ENCODE data around the gene NUDT6.
"Not testable (repeated sequence)": the region's sequence is repeated elsewhere in the genome, so short reads cannot be mapped to it uniquely, and the experiment has no call there.

NUDT6 gene

GRCh38 chr4:122851568-122851967 lies 70.8 kb downstream of the NUDT6 start:
- Histone ChIP-seq H3K4me3 (no peak overlapping the region), H3K27ac (no peak overlapping the region)
- no peak for DNase-seq (ENCODE audit: low spot score)
- no peak for TF ChIP-seq CTCF (IDR thresholded peaks at IDR 0.05)

DNA sequence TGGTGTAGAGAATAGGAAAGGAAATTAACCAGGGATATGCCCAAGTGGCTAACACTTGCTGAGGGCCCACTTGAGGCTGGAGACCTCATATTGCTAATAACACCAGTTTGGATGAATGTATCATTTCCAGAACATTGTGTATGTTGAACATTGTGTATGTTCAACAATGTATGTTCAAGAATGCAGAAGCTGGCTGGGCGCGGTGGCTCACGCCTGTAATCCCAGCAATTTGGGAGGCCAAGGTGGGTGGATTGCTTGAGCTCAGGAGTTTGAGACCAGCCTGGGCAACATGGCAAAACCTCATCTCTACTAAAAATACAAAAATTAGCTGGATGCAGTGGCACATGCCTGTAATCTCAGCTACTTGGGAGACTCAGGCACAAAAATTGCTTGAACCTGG lies 72.6 kb downstream of the NUDT6 start:
- not testable (repeated sequence) for H3K27ac ChIP-seq; DNase-seq (ENCODE audit: low spot score); H3K4me3 ChIP-seq

DNA sequence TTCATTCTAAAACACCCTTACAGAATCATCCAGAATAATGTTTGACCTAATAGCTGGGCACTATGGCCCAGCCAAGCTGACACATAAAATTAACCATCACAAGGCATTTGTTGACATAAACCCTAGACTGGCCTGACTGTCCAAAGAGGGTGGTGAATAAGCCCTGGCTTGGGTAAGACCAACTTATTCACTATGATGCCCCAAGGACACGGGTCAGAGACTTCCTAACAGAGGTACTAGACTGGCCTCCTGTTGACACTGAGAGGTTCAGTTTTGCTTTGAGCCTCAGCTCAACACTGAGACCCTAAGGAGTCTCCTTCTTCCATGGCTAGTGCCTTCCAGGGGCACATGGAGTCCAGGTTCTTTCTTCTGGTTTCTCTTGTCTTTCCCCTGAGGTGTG lies 74.5 kb downstream of the NUDT6 start:
- Histone ChIP-seq H3K4me3 (no peak overlapping the region), H3K27ac (no peak overlapping the region)
- no peak for DNase-seq (ENCODE audit: low spot score)
- no peak for TF ChIP-seq CTCF (IDR thresholded peaks at IDR 0.05)

GRCh38 chr4:122845760-122846159 lies 76.6 kb downstream of the NUDT6 start:
- Histone ChIP-seq H3K27ac (no peak overlapping the region), H3K4me3 (no peak overlapping the region)
- no peak for TF ChIP-seq CTCF (IDR thresholded peaks at IDR 0.05)
- DNase-seq (ENCODE audit: low spot score) = no peak

- Histone ChIP-seq H3K27ac (no peak overlapping the region), H3K4me3 (no peak overlapping the region)
- no peak for DNase-seq (ENCODE audit: low spot score)
- no peak for TF ChIP-seq CTCF (IDR thresholded peaks at IDR 0.05)
Measured at GRCh38 chr4:122845066-122845465, 77.3 kb downstream of the NUDT6 start.

- DNase-seq (ENCODE audit: low spot score); H3K27ac ChIP-seq: not testable (repeated sequence)
Measured at GRCh38 chr4:122844391-122844790, 78.0 kb downstream of the NUDT6 start.

DNA sequence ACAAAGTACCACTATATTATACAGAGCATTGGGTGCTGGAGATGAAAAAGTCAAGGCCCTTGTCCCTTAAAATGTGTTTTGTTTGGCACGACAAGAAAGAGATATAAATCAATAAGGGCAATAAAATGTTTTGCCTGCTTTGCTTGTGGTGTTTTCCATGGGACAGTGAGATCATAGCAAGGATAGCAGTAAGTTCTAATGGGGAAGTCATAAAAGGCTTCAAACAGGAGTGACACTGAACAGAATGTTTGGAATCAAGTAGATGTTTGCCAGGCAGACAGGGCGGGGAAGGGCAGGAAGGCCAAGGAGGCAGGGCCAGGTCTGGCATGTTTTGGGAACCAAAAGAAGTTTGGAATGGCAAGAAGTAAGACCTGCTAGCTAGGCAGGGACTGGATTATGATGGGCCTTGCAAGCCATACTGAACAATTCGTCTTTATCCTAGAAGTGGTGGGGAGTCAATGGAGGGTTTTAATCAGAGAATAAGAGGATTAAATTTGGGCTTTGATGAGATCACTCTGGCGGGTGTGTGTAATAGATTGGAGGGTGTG lies 79.3 kb downstream of the NUDT6 start:
- no peak for TF ChIP-seq CTCF (IDR thresholded peaks at IDR 0.05)
- Histone ChIP-seq H3K4me3 (peak overlapping the region; percentile 5), H3K27ac (peak overlapping the region in 1 of 2 donors; percentile 49)
- no peak for DNase-seq (ENCODE audit: low spot score)

More at GRCh38 chr4:122844391-122844790, 78.0 kb downstream of the NUDT6 start:
- not testable (repeated sequence) for H3K4me3 ChIP-seq

Measured in coronary artery (tissue), 2 donors.